ENCODE measurements around the gene CCDC17. TPM values are rescaled to one million over a fixed set of nuclear protein-coding genes. Genes with fewer than 3 reads are reported as not detected.

CCDC17 gene
- total and polyA plus RNA-seq, 4 donors = 0.30 to 6.4 (median 0.73) TPM

GRCh38 chr1:45667321-45668111, 43.7 kb upstream of the CCDC17 start (continued):
- TF ChIP-seq YY1 (IDR thresholded peaks at IDR 0.05) = no peak
- TF ChIP-seq EGR1 (IDR thresholded peaks at IDR 0.05; ENCODE audit: low read depth in 2 of 2) = no peak
- TF ChIP-seq RAD21 (IDR thresholded peaks at IDR 0.05) = no peak
- TF ChIP-seq GABPA (IDR thresholded peaks at IDR 0.05 in 1 of 2, conservative IDR thresholded peaks at IDR 0.05 in 1 of 2) = no peak
- TF ChIP-seq SP1 (IDR thresholded peaks at IDR 0.05) = no peak

GRCh38 chr1:45666836-45667235, 43.0 kb upstream of the CCDC17 start:
- no peak overlapping the region for H3K27ac ChIP-seq (ENCODE audit: low read depth in 1 of 2, low read length in 2 of 2)
- H3K4me3 ChIP-seq (ENCODE audit: low read depth in 1 of 3, low read length in 3 of 3) = no peak overlapping the region
- DNase-seq (ENCODE audit: low spot score) = no peak
- WGBS = 90% methylated on average over 2 of the region's 2 CpGs
- no peaks in the 10 kb centered on the region for H3K27me3 ChIP-seq (ENCODE audit: control insufficient read depth in 4 of 4, insufficient read depth in 4 of 4, low read length in 3 of 4)
- H3K36me3 ChIP-seq (ENCODE audit: control insufficient read depth in 4 of 4, insufficient read depth in 3 of 4, low read depth in 1 of 4, low read length in 3 of 4) = no peaks in the 10 kb centered on the region
- H3K9me3 ChIP-seq (ENCODE audit: control insufficient read depth in 4 of 4, low read length in 3 of 4) = no peaks in the 10 kb centered on the region
- H3K4me1 ChIP-seq (ENCODE audit: control insufficient read depth in 4 of 4, insufficient read depth in 4 of 4, low read length in 3 of 4) = peaks cover 9 to 33% (median 17%) of the 10 kb centered on the region in 4 donors
- H3K9ac ChIP-seq (ENCODE audit: low read depth in 1 of 2, low read length in 2 of 2) = no peak overlapping the region
- TF ChIP-seq MAX (IDR thresholded peaks at IDR 0.05) (no peak), ATF3 (IDR thresholded peaks at IDR 0.05) (no peak), GABPA (IDR thresholded peaks at IDR 0.05 in 1 of 2, conservative IDR thresholded peaks at IDR 0.05 in 1 of 2) (no peak), ZBTB33 (IDR thresholded peaks at IDR 0.05) (no peak), FOXA2 (IDR thresholded peaks at IDR 0.05) (no peak), NR2F2 (IDR thresholded peaks at IDR 0.05) (no peak), RAD21 (IDR thresholded peaks at IDR 0.05) (no peak), JUND (IDR thresholded peaks at IDR 0.05) (no peak), HNF4A (conservative IDR thresholded peaks at IDR 0.05) (no peak), FOXA1 (IDR thresholded peaks at IDR 0.05) (no peak), HNF4G (IDR thresholded peaks at IDR 0.05) (no peak), RXRA (IDR thresholded peaks at IDR 0.05) (no peak), TAF1 (conservative IDR thresholded peaks at IDR 0.05) (no peak), SP1 (IDR thresholded peaks at IDR 0.05) (no peak), EGR1 (IDR thresholded peaks at IDR 0.05; ENCODE audit: low read depth in 2 of 2) (no peak), YY1 (IDR thresholded peaks at IDR 0.05) (no peak)

- no peak for TF ChIP-seq ATF3 (IDR thresholded peaks at IDR 0.05)
These were observed 36.5 kb upstream of the CCDC17 start for GRCh38 chr1:45660336-45660735.

More at GRCh38 chr1:45660336-45660735, 36.5 kb upstream of the CCDC17 start:
- no peaks in the 10 kb centered on the region for H3K27me3 ChIP-seq (ENCODE audit: control insufficient read depth in 4 of 4, insufficient read depth in 4 of 4, low read length in 3 of 4)
- H3K36me3 ChIP-seq (ENCODE audit: control insufficient read depth in 4 of 4, insufficient read depth in 3 of 4, low read depth in 1 of 4, low read length in 3 of 4) = peaks cover 4 to 23% (median 13%) of the 10 kb centered on the region in 4 donors
- no peak overlapping the region for H3K4me3 ChIP-seq (ENCODE audit: low read depth in 1 of 3, low read length in 3 of 3)
- H3K4me1 ChIP-seq (ENCODE audit: control insufficient read depth in 4 of 4, insufficient read depth in 4 of 4, low read length in 3 of 4) = peaks cover 14 to 41% (median 30%) of the 10 kb centered on the region in 4 donors
- 67% methylated on average over 2 of the region's 2 CpGs for WGBS
- no peak overlapping the region for H3K27ac ChIP-seq (ENCODE audit: low read depth in 1 of 2, low read length in 2 of 2)
- no peak for DNase-seq (ENCODE audit: low spot score)
- no peak overlapping the region for H3K9ac ChIP-seq (ENCODE audit: low read depth in 1 of 2, low read length in 2 of 2)
- no peaks in the 10 kb centered on the region for H3K9me3 ChIP-seq (ENCODE audit: control insufficient read depth in 4 of 4, low read length in 3 of 4)

Data from liver (tissue), 9 donors.